ENCODE data around the gene ZNF789. TPM values are rescaled to one million over a fixed set of nuclear protein-coding genes. Genes with fewer than 3 reads are reported as not detected.

The ZNF789 gene
- total RNA-seq, 2 experiments from 2014 or later = 11.5 to 13.5 TPM

DNA sequence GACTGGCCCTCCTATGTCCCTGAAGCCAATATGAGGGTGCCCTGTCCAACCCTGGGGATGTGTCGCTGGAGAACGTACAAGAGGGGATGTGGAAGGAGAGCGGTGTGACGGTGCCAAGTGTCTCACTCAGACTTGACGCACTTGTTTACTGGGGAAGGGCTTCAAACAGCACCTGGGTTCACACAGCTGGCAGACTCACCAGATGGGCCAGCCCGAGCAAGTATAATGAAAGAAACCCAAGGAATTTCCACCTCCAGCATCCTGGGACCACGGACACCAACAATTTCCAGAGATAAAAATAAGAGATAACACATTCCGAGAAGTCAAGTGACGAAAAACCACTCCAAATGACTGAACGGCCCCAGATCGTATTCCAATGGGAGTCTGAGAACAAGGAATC, 12.0 kb upstream of the ZNF789 start:
- Histone ChIP-seq H3K9me3 (ENCODE audit: control insufficient read depth in 1 of 2, insufficient read depth in 1 of 2, low read length in 2 of 2) (no peaks in the 10 kb centered on the region), H3K27ac (ENCODE audit: low read depth in 1 of 2, low read length in 2 of 2) (peak overlapping the region in 1 of 2 donors; percentile 11), H3K36me3 (ENCODE audit: insufficient read depth, low read length) (peaks cover 58% of the 10 kb centered on the region), H3K4me3 (ENCODE audit: low read length) (no peak overlapping the region), H3K4me1 (ENCODE audit: insufficient read depth, low read length) (peaks cover 45% of the 10 kb centered on the region), H3K27me3 (ENCODE audit: control insufficient read depth in 1 of 2, insufficient read depth in 2 of 2, low read length in 2 of 2) (no peaks in the 10 kb centered on the region)
- POLR2A ChIA-PET = no interaction called here
- CTCF ChIA-PET = no interaction called here
- Mint-ChIP-seq H3K27me3 (no peaks in the 10 kb centered on the region), H3K27ac (peak overlapping the region; percentile 53), H3K4me1 (ENCODE audit: low read depth) (peaks cover 45% of the 10 kb centered on the region), H3K36me3 (ENCODE audit: low read depth) (peaks cover 64% of the 10 kb centered on the region), H3K9me3 (no peaks in the 10 kb centered on the region), H3K4me3 (peak overlapping the region; percentile 25)
- DNase-seq (no peak), ATAC-seq (ENCODE audit: poor library complexity) (no peak)
- TF ChIP-seq, protein P1, sequence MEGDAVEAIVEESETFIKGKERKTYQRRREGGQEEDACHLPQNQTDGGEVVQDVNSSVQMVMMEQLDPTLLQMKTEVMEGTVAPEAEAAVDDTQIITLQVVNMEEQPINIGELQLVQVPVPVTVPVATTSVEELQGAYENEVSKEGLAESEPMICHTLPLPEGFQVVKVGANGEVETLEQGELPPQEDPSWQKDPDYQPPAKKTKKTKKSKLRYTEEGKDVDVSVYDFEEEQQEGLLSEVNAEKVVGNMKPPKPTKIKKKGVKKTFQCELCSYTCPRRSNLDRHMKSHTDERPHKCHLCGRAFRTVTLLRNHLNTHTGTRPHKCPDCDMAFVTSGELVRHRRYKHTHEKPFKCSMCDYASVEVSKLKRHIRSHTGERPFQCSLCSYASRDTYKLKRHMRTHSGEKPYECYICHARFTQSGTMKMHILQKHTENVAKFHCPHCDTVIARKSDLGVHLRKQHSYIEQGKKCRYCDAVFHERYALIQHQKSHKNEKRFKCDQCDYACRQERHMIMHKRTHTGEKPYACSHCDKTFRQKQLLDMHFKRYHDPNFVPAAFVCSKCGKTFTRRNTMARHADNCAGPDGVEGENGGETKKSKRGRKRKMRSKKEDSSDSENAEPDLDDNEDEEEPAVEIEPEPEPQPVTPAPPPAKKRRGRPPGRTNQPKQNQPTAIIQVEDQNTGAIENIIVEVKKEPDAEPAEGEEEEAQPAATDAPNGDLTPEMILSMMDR (IDR thresholded peaks at IDR 0.05) = no peak
- intact Hi-C loops (cut with DNase I, micrococcal nuclease) = loop anchor here in 1 of 2 experiments (2.0 kb wide), 1 partner anchor 22 kb away; the partner anchor contains the start of genes CPSF4 and PTCD1

DNA sequence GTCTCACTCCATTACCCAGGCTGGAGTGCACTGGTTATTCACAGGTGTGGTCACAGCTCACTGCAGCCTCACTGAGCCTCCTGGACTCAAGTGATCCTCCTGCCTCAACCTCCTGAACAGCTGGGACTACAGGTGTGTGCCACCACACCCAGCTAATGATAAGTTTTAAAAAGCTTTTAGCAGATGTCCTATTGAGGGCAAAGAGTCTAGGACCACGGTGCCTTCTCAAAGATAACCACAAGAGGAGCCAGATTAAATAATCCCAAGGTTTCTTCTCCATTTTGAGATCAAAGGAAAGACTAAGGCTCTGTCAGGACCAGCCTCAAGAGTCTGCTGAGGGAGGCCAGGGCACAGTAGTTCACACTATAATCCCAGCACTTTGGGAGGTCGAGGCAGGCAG, 11.5 kb upstream of the ZNF789 start:
- TF ChIP-seq, protein P1 (IDR thresholded peaks at IDR 0.05) = no peak
- Mint-ChIP-seq H3K27ac (peak overlapping the region; percentile 53), H3K9me3 (no peaks in the 10 kb centered on the region), H3K36me3 (ENCODE audit: low read depth) (peaks cover 68% of the 10 kb centered on the region), H3K4me1 (ENCODE audit: low read depth) (peaks cover 50% of the 10 kb centered on the region), H3K27me3 (no peaks in the 10 kb centered on the region), H3K4me3 (no peak overlapping the region)
- Histone ChIP-seq H3K27ac (ENCODE audit: low read depth in 1 of 2, low read length in 2 of 2) (peak overlapping the region in 1 of 2 donors; percentile 11), H3K4me3 (ENCODE audit: low read length) (no peak overlapping the region), H3K27me3 (ENCODE audit: control insufficient read depth in 1 of 2, insufficient read depth in 2 of 2, low read length in 2 of 2) (no peaks in the 10 kb centered on the region), H3K9me3 (ENCODE audit: control insufficient read depth in 1 of 2, insufficient read depth in 1 of 2, low read length in 2 of 2) (no peaks in the 10 kb centered on the region), H3K36me3 (ENCODE audit: insufficient read depth, low read length) (peaks cover 57% of the 10 kb centered on the region), H3K4me1 (ENCODE audit: insufficient read depth, low read length) (peaks cover 49% of the 10 kb centered on the region)
- ChIA-PET CTCF (no interaction called here), POLR2A (no interaction called here)
- no peak for DNase-seq
- intact Hi-C loops (cut with DNase I, micrococcal nuclease) = loop anchor here in 1 of 2 experiments (2.0 kb wide), 1 partner anchor 22 kb away; the partner anchor contains the start of genes CPSF4 and PTCD1
- ATAC-seq (ENCODE audit: poor library complexity) = no peak

DNA sequence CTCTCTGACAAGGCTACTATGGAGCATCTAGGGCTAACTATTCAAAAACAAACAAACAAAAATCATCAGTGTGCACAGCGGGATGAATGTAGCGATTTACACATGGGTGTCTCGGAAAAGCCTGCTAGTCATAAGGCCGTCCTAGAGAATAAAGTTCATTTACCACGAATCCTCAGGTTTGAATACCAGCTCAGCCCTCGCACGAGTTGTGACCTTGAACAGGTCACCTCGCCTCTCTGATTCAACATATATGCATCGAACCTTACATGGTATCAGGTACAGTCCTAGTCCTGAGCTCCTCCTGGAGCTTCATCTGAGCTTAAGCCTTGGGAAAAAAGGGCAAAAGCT, 7.3 kb upstream of the ZNF789 start:
- CTCF ChIA-PET = interaction anchor here (1.0 kb wide), 1 partner anchor 100 kb away, joined by 3 read pairs; no protein-coding TSS in a partner anchor
- DNase-seq = no peak

More for the DNA sequence above, 7.3 kb upstream of the ZNF789 start:
- peak overlapping the region; percentile 91 for H3K27ac Mint-ChIP-seq
- no peaks in the 10 kb centered on the region for H3K9me3 ChIP-seq (ENCODE audit: control insufficient read depth in 1 of 2, insufficient read depth in 1 of 2, low read length in 2 of 2)
- TF ChIP-seq, protein P1 (IDR thresholded peaks at IDR 0.05) = no peak
- POLR2A ChIA-PET = interaction anchor here (0.7 to 2.8 kb wide), 7 partner anchors 35 to 692 kb away, joined by 3 to 14 read pairs (median 6); partner anchors contain the start of genes BUD31, ZKSCAN5, ZNF394 and ZNF655
- ATAC-seq (ENCODE audit: poor library complexity) = peak; percentile 7
- peak overlapping the region; percentile 92 for H3K4me3 ChIP-seq (ENCODE audit: low read length)
- H3K4me3 Mint-ChIP-seq = peak overlapping the region; percentile 92
- H3K4me1 Mint-ChIP-seq (ENCODE audit: low read depth) = peaks cover 35% of the 10 kb centered on the region
- no peaks in the 10 kb centered on the region for H3K9me3 Mint-ChIP-seq
- peaks cover 16% of the 10 kb centered on the region for H3K36me3 ChIP-seq (ENCODE audit: insufficient read depth, low read length)
- peak overlapping the region; percentile 64 to 68 for H3K27ac ChIP-seq (ENCODE audit: low read depth in 1 of 2, low read length in 2 of 2)
- peaks cover 27% of the 10 kb centered on the region for H3K36me3 Mint-ChIP-seq (ENCODE audit: low read depth)
- H3K27me3 ChIP-seq (ENCODE audit: control insufficient read depth in 1 of 2, insufficient read depth in 2 of 2, low read length in 2 of 2) = no peaks in the 10 kb centered on the region
- H3K4me1 ChIP-seq (ENCODE audit: insufficient read depth, low read length) = peaks cover 51% of the 10 kb centered on the region
- intact Hi-C loops (cut with DNase I, micrococcal nuclease) = loop anchor here in 1 of 2 experiments (2.0 kb wide), 1 partner anchor 57 kb away; the partner anchor contains the start of genes BUD31 and PDAP1
- H3K27me3 Mint-ChIP-seq = no peaks in the 10 kb centered on the region

Data from CD4-positive, alpha-beta T cell (primary cell).